B cell (primary cell): ENCODE measurements around the gene LARP4. TPM values are rescaled to one million over a fixed set of nuclear protein-coding genes. Genes with fewer than 3 reads are reported as not detected.

Experiments
- ATAC-seq: fragments of 200-7000 bp; cut with Tn5 transposase; one replicate; pipeline ENCODE4 v1.10.0; 2021; ENCODE audit warnings: low read depth, mild to moderate bottlenecking, moderate number of reproducible peaks, moderate library complexity
- CTCF ChIA-PET: fragments of 350-600 bp; sonication (Branson Sonifier 250); formaldehyde crosslinking; loops from one replicate; lab custom pipeline; 2021; ENCODE audit warnings: antibody characterized with exemption, inconsistent platforms; lab: Charles Lee
- POLR2A ChIA-PET: fragments of 350-600 bp; sonication (Branson Sonifier 250); formaldehyde crosslinking; loops from one replicate; lab custom pipeline; 2021; ENCODE audit warnings: antibody characterized with exemption; lab: Charles Lee
- DNase-seq: peaks from one replicate; pipeline ENCODE4 v3.0.0; 2013
- H2AFZ ChIP-seq: 2 replicates; pipeline ENCODE4 v1.6.1; 2012; ENCODE audit warnings: mild to moderate bottlenecking, low read depth, low read length; ENCODE audit not compliant: insufficient read depth, poor library complexity, severe bottlenecking
- H3K27ac ChIP-seq, 2 donors: 1 replicate in 1 of 2; 2 replicates in 1 of 2; pipeline ENCODE4 v1.5.1; 2012 to 2013; ENCODE audit warnings: low read length in 2 of 2, mild to moderate bottlenecking in 2 of 2, moderate library complexity in 1 of 2
- H3K27me3 ChIP-seq, 4 experiments: fragments of 200-600 bp in 1 of 4; sonication (generic) in 1 of 4; replicated peaks in 1 of 4; 1 replicate in 2 of 4; 2 replicates in 2 of 4; pipeline versions ENCODE4 v1.6.1 to v1.7.0; 2013 to 2016; ENCODE audit warnings: low read length in 3 of 4, mild to moderate bottlenecking in 2 of 4, mixed read lengths in 1 of 4, moderate library complexity in 1 of 4; ENCODE audit not compliant: insufficient read depth in 4 of 4, control insufficient read depth in 3 of 4; ENCODE audit errors: control extremely low read depth in 1 of 4
- H3K36me3 ChIP-seq, 2 experiments: replicated peaks in 1 of 2; 1 replicate in 1 of 2; 2 replicates in 1 of 2; pipeline versions ENCODE4 v1.6.1 to v1.7.1; 2013; ENCODE audit warnings: low read length in 1 of 2; ENCODE audit not compliant: insufficient read depth in 2 of 2, control insufficient read depth in 1 of 2; ENCODE audit errors: control extremely low read depth in 1 of 2, extremely low read depth in 1 of 2
- H3K4me1 ChIP-seq, 2 donors: fragments of 200-600 bp in 1 of 2; sonication (generic) in 1 of 2; 1 replicate in 1 of 2; 2 replicates in 1 of 2; pipeline versions ENCODE4 v1.5.1 to v1.6.1; 2013 to 2017; ENCODE audit warnings: low read length in 2 of 2; ENCODE audit not compliant: control insufficient read depth in 2 of 2, insufficient read depth in 2 of 2
- H3K4me2 ChIP-seq: replicated peaks from 2 replicates; pipeline ENCODE3; 2012; ENCODE audit warnings: mild to moderate bottlenecking, low read depth, low read length; ENCODE audit not compliant: poor library complexity, severe bottlenecking
- H3K4me3 ChIP-seq, 5 experiments: fragments of 200-600 bp in 1 of 5; sonication (generic) in 1 of 5; 1 replicate in 3 of 5; 2 replicates in 2 of 5; pipeline versions ENCODE4 v1.5.1 to v1.7.0; 2011 to 2016; ENCODE audit warnings: low read length in 4 of 5, mild to moderate bottlenecking in 4 of 5, low read depth in 2 of 5, control low read depth in 1 of 5, moderate library complexity in 1 of 5; ENCODE audit not compliant: insufficient read depth in 1 of 5; ENCODE audit errors: control extremely low read depth in 1 of 5, extremely low read depth in 1 of 5
- H3K79me2 ChIP-seq: fragments of 200-600 bp; sonication (generic); one replicate; pipeline ENCODE4 v1.6.0; 2016; ENCODE audit warnings: low read length; ENCODE audit not compliant: control insufficient read depth, insufficient read depth
- H3K9ac ChIP-seq: fragments of 200-600 bp; sonication (generic); 2 replicates; pipeline ENCODE4 v1.6.1; 2017; ENCODE audit warnings: mild to moderate bottlenecking, low read length, moderate library complexity
- H3K9me3 ChIP-seq, 3 donors: one replicate each; pipeline versions ENCODE4 v1.6.1 to v1.7.1; 2013; ENCODE audit warnings: low read length in 2 of 3; ENCODE audit not compliant: control insufficient read depth in 2 of 3, insufficient read depth in 1 of 3; ENCODE audit errors: control extremely low read depth in 1 of 3
- H4K20me1 ChIP-seq: 2 replicates; pipeline ENCODE4 v1.6.0; 2012; ENCODE audit warnings: mild to moderate bottlenecking, low read length; ENCODE audit not compliant: insufficient read depth, control insufficient read depth, poor library complexity, severe bottlenecking
- H3K27ac Mint-ChIP-seq: one replicate; pipeline ENCODE4 v1.8.0; 2021; ENCODE audit warnings: mixed read lengths
- H3K27me3 Mint-ChIP-seq: one replicate; pipeline ENCODE4 v1.8.0; 2021; ENCODE audit warnings: mixed read lengths
- H3K4me1 Mint-ChIP-seq: one replicate; pipeline ENCODE4 v1.8.0; 2021; ENCODE audit warnings: mixed read lengths
- H3K4me3 Mint-ChIP-seq: one replicate; pipeline ENCODE4 v1.8.0; 2021; ENCODE audit warnings: mixed read lengths
- H3K9me3 Mint-ChIP-seq: one replicate; pipeline ENCODE4 v1.8.0; 2022; ENCODE audit warnings: mixed read lengths; ENCODE audit not compliant: insufficient read depth
- CTCF ChIP-seq: fragments of 200-600 bp; IDR thresholded peaks from one replicate; pipeline ENCODE4 v1.8.0; 2022; ENCODE audit warnings: antibody characterized with exemption, mild to moderate bottlenecking
- EZH2 ChIP-seq: IDR thresholded peaks from 2 replicates; pipeline ENCODE4 v1.6.1; 2012; ENCODE audit warnings: borderline replicate concordance, low read depth, mild to moderate bottlenecking, moderate library complexity, low read length; ENCODE audit not compliant: insufficient read depth, poor library complexity, severe bottlenecking
- WGBS: methylation state at CpG from one replicate; pipeline ENCODE4 v1.1.5; 2013; ENCODE audit warnings: missing lambda C conversion rate; ENCODE audit not compliant: insufficient coverage; 5-methylcytosine and 5-hydroxymethylcytosine counted together
- intact Hi-C: fragments of 100-400 bp; cut with micrococcal nuclease; formaldehyde crosslinking; loops from one replicate; pipeline ENCODE4 v1.10.0; 2022
- polyA plus RNA-seq: library from polyadenylated mRNA; depleted of rRNA; stranded (reverse); fragments of >200 nt; gene quantifications from 2 replicates; pipeline ENCODE4 v1.2.3, GENCODE V29; 2012
- total RNA-seq, 2 donors: library from RNA; stranded (reverse); fragments of 120-200 nt in 1 of 2; gene quantifications; 1 replicate in 1 of 2; 2 replicates in 1 of 2; pipeline versions ENCODE4 v1.2.3 to v1.2.4, GENCODE V29; 2013 to 2022

The LARP4 gene
- total and polyA plus RNA-seq, 2 donors (not counting 1 experiment from before 2014, with no cell fraction given), result 5.5 to 48.4 TPM

- Histone ChIP-seq H3K36me3 (no peaks in the 10 kb centered on the region), H3K9me3 (no peaks in the 10 kb centered on the region), H3K4me2 (no peak overlapping the region), H3K27ac (no peak overlapping the region), H4K20me1 (no peaks in the 10 kb centered on the region), H2AFZ (no peak overlapping the region), H3K9ac (no peak overlapping the region), H3K4me3 (no peak overlapping the region), H3K79me2 (no peaks in the 10 kb centered on the region), H3K27me3 (no peaks in the 10 kb centered on the region), H3K4me1 (no peaks in the 10 kb centered on the region)
- Mint-ChIP-seq H3K4me1 (no peaks in the 10 kb centered on the region), H3K4me3 (no peak overlapping the region), H3K27ac (no peak overlapping the region), H3K9me3 (no peaks in the 10 kb centered on the region), H3K27me3 (no peaks in the 10 kb centered on the region)
- POLR2A ChIA-PET, result no interaction called here
- no peak for ATAC-seq
- intact Hi-C loops, result no loop called here
- DNase-seq, result no peak
- CTCF ChIA-PET, result no interaction called here
- TF ChIP-seq EZH2 (no peak), CTCF (no peak)
- 100% methylated on average over 11 of the region's 11 CpGs for WGBS
Observed at GRCh38 chr12:50351120-50352043, 49.3 kb upstream of the LARP4 start.

- H3K27me3 ChIP-seq, result no peaks in the 10 kb centered on the region
- ATAC-seq, result no peak
- H3K27ac ChIP-seq, result no peak overlapping the region
- no peak overlapping the region for H3K9ac ChIP-seq
- no peaks in the 10 kb centered on the region for H3K9me3 ChIP-seq
- H3K4me3 ChIP-seq, result no peak overlapping the region
- ChIA-PET POLR2A (no interaction called here), CTCF (no interaction called here)
- WGBS, result 100% methylated on average over 2 of the region's 3 CpGs
- Mint-ChIP-seq H3K4me3 (no peak overlapping the region), H3K4me1 (no peaks in the 10 kb centered on the region), H3K9me3 (no peaks in the 10 kb centered on the region), H3K27ac (no peak overlapping the region), H3K27me3 (no peaks in the 10 kb centered on the region)
- no peaks in the 10 kb centered on the region for H3K4me1 ChIP-seq
- DNase-seq, result no peak
- no peak for TF ChIP-seq EZH2
- no peak for TF ChIP-seq CTCF
- no peaks in the 10 kb centered on the region for H3K36me3 ChIP-seq
- intact Hi-C loops, result no loop called here
- H3K4me2 ChIP-seq, result no peak overlapping the region
- no peaks in the 10 kb centered on the region for H4K20me1 ChIP-seq
- no peak overlapping the region for H2AFZ ChIP-seq
- H3K79me2 ChIP-seq, result no peaks in the 10 kb centered on the region
Observed at GRCh38 chr12:50353404-50353803, 47.3 kb upstream of the LARP4 start.
